Skin of body (tissue), 2 donors: Measurements from ENCODE around the gene GNAI3. TPM values are rescaled to one million over a fixed set of nuclear protein-coding genes. Genes with fewer than 3 reads are reported as not detected.

Source experiments
- DNase-seq: peaks from one replicate; lab custom pipeline; 2025; lab: John Stamatoyannopoulos, UW
- total RNA-seq: library from RNA; depleted of rRNA; stranded (reverse); fragments of >200 nt; gene quantifications from one replicate; pipeline ENCODE4 v1.2.3, GENCODE V29; 2014

Gene GNAI3
- total RNA-seq, 1 donor from 2014 or later, result 11.8 TPM

GRCh38 chr1:109527098-109527811, 21.2 kb upstream of the GNAI3 start:
- DNase-seq, result no peak

GRCh38 chr1:109527846-109528695, 20.3 kb upstream of the GNAI3 start:
- no peak for DNase-seq

- DNase-seq, result no peak
Measured at GRCh38 chr1:109528712-109529111, 19.7 kb upstream of the GNAI3 start.

GRCh38 chr1:109529881-109530456, 18.4 kb upstream of the GNAI3 start:
- no peak for DNase-seq

- DNase-seq, result peak; percentile 39
Measured at GRCh38 chr1:109530457-109531087, 17.8 kb upstream of the GNAI3 start.

- DNase-seq, result no peak
Measured at GRCh38 chr1:109531380-109531779, 17.0 kb upstream of the GNAI3 start.

GRCh38 chr1:109531826-109532364, 16.5 kb upstream of the GNAI3 start:
- DNase-seq, result no peak

- peak; percentile 75 for DNase-seq
Measured at GRCh38 chr1:109532365-109533136, 15.9 kb upstream of the GNAI3 start.

- DNase-seq, result no peak
Measured at GRCh38 chr1:109534307-109534858, 14.0 kb upstream of the GNAI3 start.

GRCh38 chr1:109535481-109535880, 12.9 kb upstream of the GNAI3 start:
- DNase-seq, result no peak

- DNase-seq, result no peak
Measured at GRCh38 chr1:109535971-109536491, 12.4 kb upstream of the GNAI3 start.

- no peak for DNase-seq
Measured at GRCh38 chr1:109537450-109538178, 10.8 kb upstream of the GNAI3 start.

- no peak for DNase-seq
Measured at GRCh38 chr1:109538827-109539555, 9.4 kb upstream of the GNAI3 start.

GRCh38 chr1:109539676-109540075, 8.7 kb upstream of the GNAI3 start, which contains the start of gene GPR61:
Gene GPR61 (plus strand): TSS chr1:109539872. CDS start chr1:109543023, 3,151 bp downstream.
- no peak for DNase-seq

GRCh38 chr1:109541102-109541501, 7.3 kb upstream of the GNAI3 start:
- DNase-seq, result no peak

- no peak for DNase-seq
Measured at GRCh38 chr1:109542657-109543056, 5.8 kb upstream of the GNAI3 start.

GRCh38 chr1:109543283-109543987, 5.0 kb upstream of the GNAI3 start:
- no peak for DNase-seq
